ENCODE measurements around the gene RCBTB2. TPM values are rescaled to one million over a fixed set of nuclear protein-coding genes. Genes with fewer than 3 reads are reported as not detected.

RCBTB2 gene
- polyA plus RNA-seq, 3 donors, result 55.5 to 100 (median 64.4) TPM

DNA sequence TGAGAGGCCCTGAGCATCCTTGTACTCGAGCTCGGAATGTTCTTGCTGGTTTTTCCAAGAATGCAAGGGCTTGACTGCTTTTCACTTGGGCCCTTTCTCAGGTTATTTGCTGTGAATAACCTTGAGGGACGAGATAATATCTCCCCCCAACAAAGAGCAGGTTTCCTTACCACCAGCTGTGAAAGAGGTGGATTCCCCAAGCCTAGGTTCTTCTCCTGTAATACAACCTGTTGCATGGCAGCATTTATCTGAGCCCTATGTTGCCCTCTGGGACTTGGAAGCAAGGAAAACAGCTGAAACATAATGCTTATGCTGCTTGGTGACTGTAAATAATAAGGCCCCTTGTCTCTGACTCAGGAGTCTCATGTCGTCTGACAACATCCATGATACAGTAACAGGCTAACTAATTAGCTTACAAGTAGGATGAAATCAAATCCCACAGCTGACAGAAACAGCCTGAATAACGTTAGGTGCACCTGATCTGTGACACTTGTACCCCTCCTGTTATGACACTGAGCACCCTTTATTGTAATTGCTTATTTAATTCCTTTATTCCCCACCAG, 43.6 kb upstream of the RCBTB2 start:
- intact Hi-C loops (cut with micrococcal nuclease), result loop anchor here (5.0 to 10.0 kb wide), 5 partner anchors 44 to 432 kb away; partner anchors contain the start of gene RCBTB2 (in 1 of the 2)
- peak overlapping the region in 1 of 7 donors; percentile 68 for H3K27ac Mint-ChIP-seq
- H3K27me3 Mint-ChIP-seq (ENCODE audit: low read depth in 3 of 3), result no peaks in the 10 kb centered on the region
- H3K4me2 ChIP-seq (replicated peaks; ENCODE audit: extremely low read depth, low read length, poor library complexity, severe bottlenecking), result no peak overlapping the region
- no peaks in the 10 kb centered on the region for H3K9me3 ChIP-seq (replicated peaks in 1 of 2; ENCODE audit: control insufficient read depth in 1 of 2, insufficient read depth in 1 of 2, low read length in 2 of 2)
- no peak overlapping the region for H3K4me3 Mint-ChIP-seq
- peaks cover 0 to 3% (median 0%) of the 10 kb centered on the region in 7 donors for H3K9me3 Mint-ChIP-seq
- no peaks in the 10 kb centered on the region for H4K20me1 ChIP-seq (ENCODE audit: insufficient read depth, low read length)
- DNase-seq, result peak in 1 of 3 donors; percentile 27
- TF ChIP-seq, protein P1, sequence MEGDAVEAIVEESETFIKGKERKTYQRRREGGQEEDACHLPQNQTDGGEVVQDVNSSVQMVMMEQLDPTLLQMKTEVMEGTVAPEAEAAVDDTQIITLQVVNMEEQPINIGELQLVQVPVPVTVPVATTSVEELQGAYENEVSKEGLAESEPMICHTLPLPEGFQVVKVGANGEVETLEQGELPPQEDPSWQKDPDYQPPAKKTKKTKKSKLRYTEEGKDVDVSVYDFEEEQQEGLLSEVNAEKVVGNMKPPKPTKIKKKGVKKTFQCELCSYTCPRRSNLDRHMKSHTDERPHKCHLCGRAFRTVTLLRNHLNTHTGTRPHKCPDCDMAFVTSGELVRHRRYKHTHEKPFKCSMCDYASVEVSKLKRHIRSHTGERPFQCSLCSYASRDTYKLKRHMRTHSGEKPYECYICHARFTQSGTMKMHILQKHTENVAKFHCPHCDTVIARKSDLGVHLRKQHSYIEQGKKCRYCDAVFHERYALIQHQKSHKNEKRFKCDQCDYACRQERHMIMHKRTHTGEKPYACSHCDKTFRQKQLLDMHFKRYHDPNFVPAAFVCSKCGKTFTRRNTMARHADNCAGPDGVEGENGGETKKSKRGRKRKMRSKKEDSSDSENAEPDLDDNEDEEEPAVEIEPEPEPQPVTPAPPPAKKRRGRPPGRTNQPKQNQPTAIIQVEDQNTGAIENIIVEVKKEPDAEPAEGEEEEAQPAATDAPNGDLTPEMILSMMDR (IDR thresholded peaks at IDR 0.05), result no peak
- peaks cover 81% of the 10 kb centered on the region for H3K4me1 Mint-ChIP-seq
- peaks cover 90 to 91% of the 10 kb centered on the region in 2 donors for H3K4me1 ChIP-seq (ENCODE audit: control insufficient read depth in 1 of 2, insufficient read depth in 2 of 2, low read length in 2 of 2)
- no peaks in the 10 kb centered on the region for H3K36me3 ChIP-seq (replicated peaks in 1 of 2; ENCODE audit: control insufficient read depth in 1 of 2, insufficient read depth in 2 of 2, low read length in 2 of 2)
- no peaks in the 10 kb centered on the region for H3K79me2 ChIP-seq (ENCODE audit: insufficient read depth, low read length)
- H3K9ac ChIP-seq (ENCODE audit: insufficient read depth, low read length, poor library complexity, severe bottlenecking), result no peak overlapping the region
- no peaks in the 10 kb centered on the region for H3K27me3 ChIP-seq (ENCODE audit: control insufficient read depth in 2 of 2, insufficient read depth in 2 of 2, low read length in 2 of 2)
- no peak overlapping the region for H2AFZ ChIP-seq (ENCODE audit: insufficient read depth, low read depth, low read length, poor library complexity, severe bottlenecking)
- no peak overlapping the region for H3K4me3 ChIP-seq (replicated peaks in 1 of 3; ENCODE audit: low read depth in 2 of 3, low read length in 3 of 3)
- H3K27ac ChIP-seq (ENCODE audit: low read depth in 1 of 2, low read length in 2 of 2), result peak overlapping the region in 1 of 2 donors; percentile 96
- WGBS (ENCODE audit: insufficient coverage), result 100% methylated on average over 1 of the region's 5 CpGs
- peaks cover 0 to 2% of the 10 kb centered on the region in 2 donors for H3K36me3 Mint-ChIP-seq

- Histone ChIP-seq H3K9me3 (replicated peaks in 1 of 2; ENCODE audit: control insufficient read depth in 1 of 2, insufficient read depth in 1 of 2, low read length in 2 of 2) (no peaks in the 10 kb centered on the region), H3K36me3 (replicated peaks in 1 of 2; ENCODE audit: control insufficient read depth in 1 of 2, insufficient read depth in 2 of 2, low read length in 2 of 2) (no peaks in the 10 kb centered on the region), H3K27ac (ENCODE audit: low read depth in 1 of 2, low read length in 2 of 2) (peak overlapping the region; percentile 60 to 96), H3K4me2 (replicated peaks; ENCODE audit: extremely low read depth, low read length, poor library complexity, severe bottlenecking) (peak overlapping the region; percentile 8), H3K4me3 (replicated peaks in 1 of 3; ENCODE audit: low read depth in 2 of 3, low read length in 3 of 3) (no peak overlapping the region), H3K9ac (ENCODE audit: insufficient read depth, low read length, poor library complexity, severe bottlenecking) (no peak overlapping the region), H3K27me3 (ENCODE audit: control insufficient read depth in 2 of 2, insufficient read depth in 2 of 2, low read length in 2 of 2) (no peaks in the 10 kb centered on the region), H4K20me1 (ENCODE audit: insufficient read depth, low read length) (no peaks in the 10 kb centered on the region), H2AFZ (ENCODE audit: insufficient read depth, low read depth, low read length, poor library complexity, severe bottlenecking) (no peak overlapping the region), H3K79me2 (ENCODE audit: insufficient read depth, low read length) (no peaks in the 10 kb centered on the region), H3K4me1 (ENCODE audit: control insufficient read depth in 1 of 2, insufficient read depth in 2 of 2, low read length in 2 of 2) (peaks cover 98 to 100% of the 10 kb centered on the region in 2 donors)
- Mint-ChIP-seq H3K9me3 (peaks cover 0 to 3% (median 0%) of the 10 kb centered on the region in 7 donors), H3K36me3 (peaks cover 4 to 6% of the 10 kb centered on the region in 2 donors), H3K27me3 (ENCODE audit: low read depth in 3 of 3) (no peaks in the 10 kb centered on the region), H3K4me3 (no peak overlapping the region), H3K4me1 (peaks cover 90% of the 10 kb centered on the region), H3K27ac (peak overlapping the region; percentile 89 to 96 (median 94))
- intact Hi-C loops (cut with micrococcal nuclease), result loop anchor here (5.0 to 10.0 kb wide), 5 partner anchors 43 to 430 kb away; partner anchors contain the start of gene RCBTB2 (in 1 of the 2)
- DNase-seq, result peak; percentile 68 to 80 (median 71)
- no CpG with 5 or more reads among the region's 5 CpGs for WGBS (ENCODE audit: insufficient coverage)
- TF ChIP-seq, protein P1 (IDR thresholded peaks at IDR 0.05), result no peak
These were observed 42.2 kb upstream of the RCBTB2 start for GRCh38 chr13:48575031-48575430.
